AG08396 (cell line): ENCODE results near the gene LSAMP.
"Not testable (repeated sequence)": the region's sequence is repeated elsewhere in the genome, so short reads cannot be mapped to it uniquely, and the experiment has no call there.

ENCODE experiments used
- DNase-seq: peaks from one replicate; pipeline ENCODE4 v3.0.0; 2012; ENCODE audit warnings: low spot score, mixed read lengths

LSAMP gene

GRCh38 chr3:115877615-115877899 is 567.7 kb downstream of the LSAMP start:
- no peak for DNase-seq

GRCh38 chr3:115876876-115877614 is 568.2 kb downstream of the LSAMP start:
- no peak for DNase-seq

- DNase-seq: no peak
Observed at GRCh38 chr3:115875460-115875859, 569.8 kb downstream of the LSAMP start.

- no peak for DNase-seq
Observed at GRCh38 chr3:115871735-115872134, 573.6 kb downstream of the LSAMP start.

- no peak for DNase-seq
Observed at GRCh38 chr3:115864911-115865310, 580.4 kb downstream of the LSAMP start.

- DNase-seq: no peak
Observed at GRCh38 chr3:115862849-115863248, 582.4 kb downstream of the LSAMP start.

GRCh38 chr3:115862099-115862498 is 583.2 kb downstream of the LSAMP start:
- DNase-seq: no peak

GRCh38 chr3:115861166-115861733 is 584.0 kb downstream of the LSAMP start:
- DNase-seq: no peak

GRCh38 chr3:115860766-115861165 is 584.5 kb downstream of the LSAMP start:
- no peak for DNase-seq

- DNase-seq: no peak
Observed at GRCh38 chr3:115859002-115859807, 586.1 kb downstream of the LSAMP start.

- DNase-seq: peak; percentile 5
Observed at GRCh38 chr3:115857518-115858136, 587.7 kb downstream of the LSAMP start.

- DNase-seq: peak; percentile 16
Observed at GRCh38 chr3:115855911-115856310, 589.4 kb downstream of the LSAMP start.

- DNase-seq: no peak
Observed at GRCh38 chr3:115853104-115853503, 592.2 kb downstream of the LSAMP start.

GRCh38 chr3:115852278-115852677 is 593.0 kb downstream of the LSAMP start:
- DNase-seq: no peak

GRCh38 chr3:115851571-115851970 is 593.7 kb downstream of the LSAMP start:
- DNase-seq: no peak

GRCh38 chr3:115848641-115849040 is 596.6 kb downstream of the LSAMP start:
- DNase-seq: no peak

- DNase-seq: no peak
Observed at GRCh38 chr3:115845986-115846385, 599.3 kb downstream of the LSAMP start.

- not testable (repeated sequence) for DNase-seq
Observed at GRCh38 chr3:115844729-115845128, 600.6 kb downstream of the LSAMP start.

- no peak for DNase-seq
Observed at GRCh38 chr3:115843206-115843605, 602.1 kb downstream of the LSAMP start.

GRCh38 chr3:115839246-115839645 is 606.0 kb downstream of the LSAMP start:
- DNase-seq: no peak

- DNase-seq: no peak
Observed at GRCh38 chr3:115838786-115839185, 606.5 kb downstream of the LSAMP start.

- DNase-seq: peak; percentile 15
Observed at GRCh38 chr3:115836944-115837343, 608.3 kb downstream of the LSAMP start.

- DNase-seq: no peak
Observed at GRCh38 chr3:115835946-115836345, 609.3 kb downstream of the LSAMP start.
